Suprapubic skin (tissue), 4 donors: ENCODE measurements around the gene HIP1. TPM values are rescaled to one million over a fixed set of nuclear protein-coding genes. Genes with fewer than 3 reads are reported as not detected.

Experiments used
- DNase-seq, 2 donors: peaks; one replicate each; pipeline ENCODE4 v3.0.0-alpha.2; 2019; ENCODE audit warnings: low spot score in 2 of 2
- H3K27ac ChIP-seq: fragments of 200-600 bp; sonication (generic); one replicate; pipeline ENCODE4 v1.5.1; 2019
- H3K27me3 ChIP-seq: fragments of 200-600 bp; sonication (generic); one replicate; pipeline ENCODE4 v1.5.1; 2019
- H3K36me3 ChIP-seq: fragments of 200-600 bp; sonication (generic); one replicate; pipeline ENCODE4 v1.5.1; 2019
- H3K4me1 ChIP-seq: fragments of 200-600 bp; sonication (generic); one replicate; pipeline ENCODE4 v1.5.1; 2019
- H3K4me3 ChIP-seq: fragments of 200-600 bp; sonication (generic); one replicate; pipeline ENCODE4 v1.5.1; 2019; ENCODE audit warnings: mild to moderate bottlenecking
- H3K9me3 ChIP-seq: fragments of 200-600 bp; sonication (generic); one replicate; pipeline ENCODE4 v1.5.1; 2019
- CTCF ChIP-seq, 2 donors: fragments of 200-600 bp in 1 of 2; fragments of 450-650 bp in 1 of 2; sonication (generic) in 1 of 2; IDR thresholded peaks; one replicate each; pipeline ENCODE4 v1.5.1; 2016 to 2019; ENCODE audit warnings: antibody characterized with exemption in 2 of 2, mild to moderate bottlenecking in 1 of 2, moderate library complexity in 1 of 2
- EP300 ChIP-seq: sonication (generic); formaldehyde crosslinking; IDR thresholded peaks from one replicate; pipeline ENCODE4 v1.6.1; 2017; ENCODE audit warnings: antibody characterized with exemption
- POLR2A ChIP-seq, 2 donors: fragments of 450-650 bp; IDR thresholded peaks; one replicate each; pipeline ENCODE4 v1.6.1; 2017; ENCODE audit warnings: antibody characterized with exemption in 2 of 2, mild to moderate bottlenecking in 2 of 2, moderate library complexity in 2 of 2
- POLR2AphosphoS5 ChIP-seq, 3 donors: sonication (generic); formaldehyde crosslinking; IDR thresholded peaks; one replicate each; pipeline ENCODE4 v1.6.1; 2017; ENCODE audit warnings: antibody characterized with exemption in 3 of 3
- WGBS: methylation state at CpG from one replicate; pipeline ENCODE4 v1.1.5; 2018; 5-methylcytosine and 5-hydroxymethylcytosine counted together
- total RNA-seq, 4 donors: library from RNA; depleted of rRNA; stranded (reverse); fragments of >200 nt; gene quantifications; one replicate each; pipeline ENCODE4 v1.1.0, GENCODE V29; 2016

The HIP1 gene
- total RNA-seq, 4 donors from 2014 or later = 16.0 to 29.4 (median 22.3) TPM

GRCh38 chr7:75626954-75627353 lies 111.8 kb downstream of the HIP1 start:
- H3K27ac ChIP-seq = no peak overlapping the region
- WGBS = 97% methylated on average over 2 of the region's 2 CpGs
- DNase-seq = no peak

GRCh38 chr7:75625868-75626267 lies 112.9 kb downstream of the HIP1 start:
- no peak for DNase-seq
- Histone ChIP-seq H3K9me3 (no peaks in the 10 kb centered on the region), H3K4me3 (no peak overlapping the region), H3K27me3 (no peaks in the 10 kb centered on the region), H3K27ac (no peak overlapping the region), H3K4me1 (peaks cover 12% of the 10 kb centered on the region), H3K36me3 (no peaks in the 10 kb centered on the region)
- TF ChIP-seq EP300 (no peak), CTCF (IDR thresholded peaks at IDR 0.05) (no peak), POLR2AphosphoS5 (IDR thresholded peaks at IDR 0.05) (no peak), POLR2A (IDR thresholded peaks at IDR 0.05) (no peak)
- 99% methylated on average over 5 of the region's 5 CpGs for WGBS

More at GRCh38 chr7:75626954-75627353, 111.8 kb downstream of the HIP1 start:
- Histone ChIP-seq H3K36me3 (no peaks in the 10 kb centered on the region), H3K9me3 (no peaks in the 10 kb centered on the region), H3K4me1 (peaks cover 4% of the 10 kb centered on the region), H3K27me3 (no peaks in the 10 kb centered on the region), H3K4me3 (no peak overlapping the region)
- TF ChIP-seq EP300 = no peak
- TF ChIP-seq CTCF (IDR thresholded peaks at IDR 0.05) = no peak
- no peak for TF ChIP-seq POLR2A (IDR thresholded peaks at IDR 0.05)
- no peak for TF ChIP-seq POLR2AphosphoS5 (IDR thresholded peaks at IDR 0.05)

GRCh38 chr7:75624134-75624832 lies 114.5 kb downstream of the HIP1 start:
- Histone ChIP-seq H3K9me3 (no peaks in the 10 kb centered on the region), H3K27ac (no peak overlapping the region), H3K36me3 (no peaks in the 10 kb centered on the region), H3K4me3 (no peak overlapping the region), H3K4me1 (peaks cover 12% of the 10 kb centered on the region), H3K27me3 (no peaks in the 10 kb centered on the region)
- TF ChIP-seq POLR2A (IDR thresholded peaks at IDR 0.05) = no peak
- no peak for TF ChIP-seq POLR2AphosphoS5 (IDR thresholded peaks at IDR 0.05)
- no peak for TF ChIP-seq EP300
- TF ChIP-seq CTCF (IDR thresholded peaks at IDR 0.05) = no peak
- DNase-seq = no peak
- 78% methylated on average over 13 of the region's 13 CpGs for WGBS

- 85% methylated on average over 16 of the region's 16 CpGs for WGBS
- TF ChIP-seq POLR2A (IDR thresholded peaks at IDR 0.05) (no peak), EP300 (no peak), CTCF (IDR thresholded peaks at IDR 0.05) (no peak), POLR2AphosphoS5 (IDR thresholded peaks at IDR 0.05) (no peak)
- Histone ChIP-seq H3K27ac (no peak overlapping the region), H3K36me3 (no peaks in the 10 kb centered on the region), H3K27me3 (no peaks in the 10 kb centered on the region), H3K4me3 (no peak overlapping the region), H3K4me1 (peaks cover 12% of the 10 kb centered on the region), H3K9me3 (no peaks in the 10 kb centered on the region)
- DNase-seq = no peak
These were observed 115.2 kb downstream of the HIP1 start for GRCh38 chr7:75623390-75624133.

- Histone ChIP-seq H3K4me3 (no peak overlapping the region), H3K27me3 (no peaks in the 10 kb centered on the region), H3K9me3 (no peaks in the 10 kb centered on the region), H3K27ac (no peak overlapping the region), H3K36me3 (no peaks in the 10 kb centered on the region), H3K4me1 (peaks cover 20% of the 10 kb centered on the region)
- no peak for TF ChIP-seq CTCF (IDR thresholded peaks at IDR 0.05)
- no peak for TF ChIP-seq POLR2AphosphoS5 (IDR thresholded peaks at IDR 0.05)
- no peak for TF ChIP-seq EP300
- TF ChIP-seq POLR2A (IDR thresholded peaks at IDR 0.05) = no peak
- 79% methylated on average over 7 of the region's 9 CpGs for WGBS
- DNase-seq = no peak
These were observed 117.6 kb downstream of the HIP1 start for GRCh38 chr7:75621124-75621523.
